Upper lobe of left lung (tissue), 4 donors: ENCODE data around the gene NUDT2.

Source experiments
- CTCF ChIP-seq, 6 experiments: fragments of 450-650 bp in 4 of 6; fragments of 200-600 bp in 2 of 6; sonication (generic) in 2 of 6; IDR thresholded peaks; one replicate each; pipeline ENCODE4 v1.5.1; 2016 to 2019; ENCODE audit warnings: antibody characterized with exemption in 6 of 6
- EP300 ChIP-seq, 4 donors: sonication (generic); formaldehyde crosslinking; IDR thresholded peaks; one replicate each; pipeline ENCODE4 v1.5.1; 2017; ENCODE audit warnings: antibody characterized with exemption in 4 of 4, control low read depth in 2 of 4
- POLR2A ChIP-seq, 4 donors: fragments of 450-650 bp; IDR thresholded peaks; one replicate each; pipeline ENCODE4 v1.5.1; 2016 to 2017; ENCODE audit warnings: antibody characterized with exemption in 4 of 4, mild to moderate bottlenecking in 2 of 4

- no peak for TF ChIP-seq CTCF (IDR thresholded peaks at IDR 0.05)
- TF ChIP-seq POLR2A (IDR thresholded peaks at IDR 0.05), result no peak
- TF ChIP-seq EP300 (IDR thresholded peaks at IDR 0.05), result no peak
Observed at GRCh38 chr9:34321451-34321850, 7.9 kb upstream of the NUDT2 start.
